ENCODE measurements around the gene HAT1.
A peak's percentile ranks its signal among the peaks of the same experiment; 100 is the strongest.

The HAT1 gene

GRCh38 chr2:171923206-171923605 is 945 bp downstream of the HAT1 start:
- TF ChIP-seq, protein P1, sequence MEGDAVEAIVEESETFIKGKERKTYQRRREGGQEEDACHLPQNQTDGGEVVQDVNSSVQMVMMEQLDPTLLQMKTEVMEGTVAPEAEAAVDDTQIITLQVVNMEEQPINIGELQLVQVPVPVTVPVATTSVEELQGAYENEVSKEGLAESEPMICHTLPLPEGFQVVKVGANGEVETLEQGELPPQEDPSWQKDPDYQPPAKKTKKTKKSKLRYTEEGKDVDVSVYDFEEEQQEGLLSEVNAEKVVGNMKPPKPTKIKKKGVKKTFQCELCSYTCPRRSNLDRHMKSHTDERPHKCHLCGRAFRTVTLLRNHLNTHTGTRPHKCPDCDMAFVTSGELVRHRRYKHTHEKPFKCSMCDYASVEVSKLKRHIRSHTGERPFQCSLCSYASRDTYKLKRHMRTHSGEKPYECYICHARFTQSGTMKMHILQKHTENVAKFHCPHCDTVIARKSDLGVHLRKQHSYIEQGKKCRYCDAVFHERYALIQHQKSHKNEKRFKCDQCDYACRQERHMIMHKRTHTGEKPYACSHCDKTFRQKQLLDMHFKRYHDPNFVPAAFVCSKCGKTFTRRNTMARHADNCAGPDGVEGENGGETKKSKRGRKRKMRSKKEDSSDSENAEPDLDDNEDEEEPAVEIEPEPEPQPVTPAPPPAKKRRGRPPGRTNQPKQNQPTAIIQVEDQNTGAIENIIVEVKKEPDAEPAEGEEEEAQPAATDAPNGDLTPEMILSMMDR (conservative IDR thresholded peaks at IDR 0.05; ENCODE audit: low read length): no peak
- no peak for TF ChIP-seq EZH2phosphoT487 (IDR thresholded peaks at IDR 0.05; ENCODE audit: borderline replicate concordance)
- peak overlapping the region; percentile 81 for H3K4me3 ChIP-seq (ENCODE audit: low read length, poor library complexity, severe bottlenecking)
- H3K9me3 ChIP-seq (ENCODE audit: insufficient read depth, low read depth, low read length): no peaks in the 10 kb centered on the region
- no peak overlapping the region for H2AFZ ChIP-seq (ENCODE audit: low read length)
- H3F3A ChIP-seq (ENCODE audit: low read depth): no peaks in the 10 kb centered on the region
- H3K4me1 ChIP-seq (ENCODE audit: insufficient read depth, low read length, poor library complexity, severe bottlenecking): peaks cover 40% of the 10 kb centered on the region
- H3K9me2 ChIP-seq (replicated peaks; ENCODE audit: low read depth, low read length): no peaks in the 10 kb centered on the region
- peaks cover 28% of the 10 kb centered on the region for H4K20me1 ChIP-seq (ENCODE audit: insufficient read depth, low read length, poor library complexity, severe bottlenecking)
- peak overlapping the region; percentile 93 for H3K4me2 ChIP-seq (ENCODE audit: low read depth, low read length, poor library complexity, severe bottlenecking)
- peaks cover 58% of the 10 kb centered on the region for H3K79me2 ChIP-seq (ENCODE audit: insufficient read depth, low read length)
- H3K27me3 ChIP-seq (ENCODE audit: insufficient read depth, low read length, poor library complexity, severe bottlenecking): no peaks in the 10 kb centered on the region
- H3K9ac ChIP-seq (ENCODE audit: low read depth, low read length, poor library complexity, severe bottlenecking): peak overlapping the region; percentile 84
- peaks cover 3% of the 10 kb centered on the region; the same call in 1 of the 2 replicates for H3K36me3 ChIP-seq (ENCODE audit: insufficient read depth, low read length)

DNA sequence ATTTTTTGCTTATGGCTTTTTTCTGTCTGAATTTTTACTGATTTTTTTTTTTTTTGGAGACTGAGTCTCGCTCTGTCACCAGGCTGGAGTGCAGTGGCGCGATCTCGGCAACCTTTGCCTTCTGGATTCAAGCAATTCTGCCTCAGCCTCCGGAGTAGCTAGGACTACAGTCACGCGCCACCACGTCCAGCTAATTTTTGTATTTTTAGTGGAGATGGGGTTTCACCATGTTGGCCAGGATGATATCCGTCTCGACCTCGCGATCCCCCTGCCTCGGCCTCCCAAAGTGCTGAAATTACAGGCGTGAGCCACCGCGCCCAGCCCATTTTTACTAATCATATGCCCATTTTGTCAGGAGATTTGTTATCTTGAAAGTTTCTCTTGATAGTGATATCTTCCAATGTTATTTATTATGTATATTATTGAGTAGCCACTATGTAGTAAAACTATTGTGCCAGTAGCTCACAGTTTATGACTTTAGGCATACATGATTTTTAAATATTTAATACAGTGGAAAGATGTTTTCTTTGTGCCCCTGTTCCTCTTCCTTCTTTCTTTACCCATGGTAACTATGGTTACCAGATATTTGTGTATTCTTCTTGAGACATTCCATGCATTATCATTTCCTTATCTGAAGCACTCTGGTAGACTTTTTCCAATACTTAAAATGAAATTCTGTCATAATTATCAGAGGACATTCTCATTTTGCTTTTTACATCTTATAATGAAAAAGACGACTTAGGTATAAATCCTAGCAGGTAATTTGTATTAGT is 2.1 kb downstream of the HAT1 start:
- no peaks in the 10 kb centered on the region for H3K27me3 ChIP-seq (ENCODE audit: insufficient read depth, low read length, poor library complexity, severe bottlenecking)
- H3K79me2 ChIP-seq (ENCODE audit: insufficient read depth, low read length): peaks cover 70% of the 10 kb centered on the region
- H3K4me3 ChIP-seq (ENCODE audit: low read length, poor library complexity, severe bottlenecking): peak overlapping the region; percentile 81
- no peak overlapping the region for H2AFZ ChIP-seq (ENCODE audit: low read length)
- H3K9me3 ChIP-seq (ENCODE audit: insufficient read depth, low read depth, low read length): no peaks in the 10 kb centered on the region
- H3K4me2 ChIP-seq (ENCODE audit: low read depth, low read length, poor library complexity, severe bottlenecking): peak overlapping the region; percentile 93
- H3K36me3 ChIP-seq (ENCODE audit: insufficient read depth, low read length): peaks cover 10% of the 10 kb centered on the region; the same call in 1 of the 2 replicates
- H3K9me2 ChIP-seq (replicated peaks; ENCODE audit: low read depth, low read length): no peaks in the 10 kb centered on the region
- H3K9ac ChIP-seq (ENCODE audit: low read depth, low read length, poor library complexity, severe bottlenecking): peak overlapping the region; percentile 84
- no peaks in the 10 kb centered on the region for H3F3A ChIP-seq (ENCODE audit: low read depth)
- no peak for TF ChIP-seq EZH2phosphoT487 (IDR thresholded peaks at IDR 0.05; ENCODE audit: borderline replicate concordance)
- TF ChIP-seq, protein P1 (conservative IDR thresholded peaks at IDR 0.05; ENCODE audit: low read length): no peak
- H3K4me1 ChIP-seq (ENCODE audit: insufficient read depth, low read length, poor library complexity, severe bottlenecking): peaks cover 52% of the 10 kb centered on the region
- peaks cover 30% of the 10 kb centered on the region for H4K20me1 ChIP-seq (ENCODE audit: insufficient read depth, low read length, poor library complexity, severe bottlenecking)

GRCh38 chr2:171930385-171930784 is 8.1 kb downstream of the HAT1 start:
- Histone ChIP-seq H3K79me2 (ENCODE audit: insufficient read depth, low read length) (peaks cover 100% of the 10 kb centered on the region), H3K4me1 (ENCODE audit: insufficient read depth, low read length, poor library complexity, severe bottlenecking) (peaks cover 28% of the 10 kb centered on the region), H3K4me2 (ENCODE audit: low read depth, low read length, poor library complexity, severe bottlenecking) (peak overlapping the region; percentile 93), H3F3A (ENCODE audit: low read depth) (no peaks in the 10 kb centered on the region), H4K20me1 (ENCODE audit: insufficient read depth, low read length, poor library complexity, severe bottlenecking) (peaks cover 38% of the 10 kb centered on the region), H2AFZ (ENCODE audit: low read length) (no peak overlapping the region), H3K9me2 (replicated peaks; ENCODE audit: low read depth, low read length) (no peaks in the 10 kb centered on the region), H3K4me3 (ENCODE audit: low read length, poor library complexity, severe bottlenecking) (peak overlapping the region; percentile 18), H3K27me3 (ENCODE audit: insufficient read depth, low read length, poor library complexity, severe bottlenecking) (no peaks in the 10 kb centered on the region), H3K36me3 (ENCODE audit: insufficient read depth, low read length) (peaks cover 30% of the 10 kb centered on the region; the same call in 1 of the 2 replicates), H3K9me3 (ENCODE audit: insufficient read depth, low read depth, low read length) (no peaks in the 10 kb centered on the region), H3K9ac (ENCODE audit: low read depth, low read length, poor library complexity, severe bottlenecking) (no peak overlapping the region)
- no peak for TF ChIP-seq EZH2phosphoT487 (IDR thresholded peaks at IDR 0.05; ENCODE audit: borderline replicate concordance)
- TF ChIP-seq, protein P1 (conservative IDR thresholded peaks at IDR 0.05; ENCODE audit: low read length): no peak

Measured in Loucy (cell line).